ENCODE data around the gene MVK. TPM values are rescaled to one million over a fixed set of nuclear protein-coding genes. Genes with fewer than 3 reads are reported as not detected.
"Not testable (repeated sequence)": the region's sequence is repeated elsewhere in the genome, so short reads cannot be mapped to it uniquely, and the experiment has no call there.

Gene MVK
- total RNA-seq, 2 donors from 2014 or later: 8.6 to 12.2 TPM

DNA sequence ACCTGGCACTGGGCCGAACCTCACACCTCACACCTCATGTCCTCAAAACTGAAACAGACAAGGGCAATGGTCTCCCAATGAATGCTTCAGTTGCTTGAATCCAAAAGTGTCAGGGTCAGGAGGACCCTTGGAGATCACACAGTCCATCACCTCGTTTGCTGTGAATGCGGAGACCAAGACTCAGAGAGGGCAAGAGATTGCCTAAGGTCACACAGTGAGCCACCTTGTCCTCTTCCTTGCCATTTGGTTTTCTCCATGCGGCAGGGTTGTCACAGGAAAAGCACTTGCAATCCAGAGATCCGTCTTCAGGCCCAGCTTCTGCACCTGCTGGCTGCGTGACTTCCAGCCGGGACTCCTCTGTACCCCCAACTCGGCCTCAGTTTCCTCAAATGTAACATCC lies 28.0 kb downstream of the MVK start:
- WGBS, 2 donors: 81 to 90% methylated on average over 8 of the region's 8 CpGs
- Histone ChIP-seq H3K27me3 (no peaks in the 10 kb centered on the region), H3K27ac (no peak overlapping the region), H3K9me3 (no peaks in the 10 kb centered on the region), H3K4me1 (peaks cover 25% of the 10 kb centered on the region), H3K4me3 (no peak overlapping the region), H3K36me3 (replicated peaks in 1 of 2; ENCODE audit: insufficient read depth in 1 of 2, low read depth in 2 of 2) (no peaks in the 10 kb centered on the region)
- intact Hi-C loops (cut with DNase I): no loop called here
- TF ChIP-seq POLR2A (IDR thresholded peaks at IDR 0.05) (no peak), CTCF (IDR thresholded peaks at IDR 0.05) (no peak)
- no peak for ATAC-seq
- DNase-seq: no peak

DNA sequence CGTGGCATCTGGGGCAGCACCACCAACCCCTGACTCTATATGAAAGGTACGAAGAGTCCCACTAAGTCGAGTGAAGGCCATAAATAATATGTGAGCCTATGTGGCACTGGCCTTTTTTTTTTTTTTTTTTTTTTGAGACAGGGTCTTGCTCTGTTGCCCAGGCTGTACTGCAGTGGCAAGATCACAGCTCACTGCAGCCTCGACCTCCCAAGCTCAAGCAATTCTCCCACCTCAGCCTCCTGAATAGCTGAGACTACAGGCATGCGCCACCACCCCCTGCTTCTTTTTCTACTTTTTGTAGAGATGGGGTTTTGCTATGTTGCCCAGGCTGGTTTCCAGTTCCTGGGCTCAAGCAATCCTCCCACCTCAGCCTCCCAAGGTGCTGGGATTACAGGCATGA lies 28.5 kb downstream of the MVK start:
- H3K9me3 ChIP-seq; ATAC-seq; DNase-seq; H3K27me3 ChIP-seq; H3K27ac ChIP-seq; H3K36me3 ChIP-seq (replicated peaks in 1 of 2; ENCODE audit: insufficient read depth in 1 of 2, low read depth in 2 of 2); H3K4me3 ChIP-seq; intact Hi-C loops (cut with DNase I): not testable (repeated sequence)
- 79 to 93% methylated on average over 5 of the region's 5 CpGs for WGBS, 2 donors
- peaks cover 27% of the 10 kb centered on the region for H3K4me1 ChIP-seq

GRCh38 chr12:109604132-109604585 lies 30.6 kb downstream of the MVK start:
- Histone ChIP-seq H3K27ac (no peak overlapping the region), H3K27me3 (no peaks in the 10 kb centered on the region), H3K4me1 (peaks cover 16% of the 10 kb centered on the region), H3K36me3 (replicated peaks in 1 of 2; ENCODE audit: insufficient read depth in 1 of 2, low read depth in 2 of 2) (no peaks in the 10 kb centered on the region), H3K4me3 (no peak overlapping the region), H3K9me3 (no peaks in the 10 kb centered on the region)
- WGBS, 2 donors: 85 to 100% methylated on average over 3 of the region's 3 CpGs
- ATAC-seq (no peak), DNase-seq (no peak)
- TF ChIP-seq CTCF (IDR thresholded peaks at IDR 0.05) (no peak), POLR2A (IDR thresholded peaks at IDR 0.05) (no peak)
- intact Hi-C loops (cut with DNase I): no loop called here

DNA sequence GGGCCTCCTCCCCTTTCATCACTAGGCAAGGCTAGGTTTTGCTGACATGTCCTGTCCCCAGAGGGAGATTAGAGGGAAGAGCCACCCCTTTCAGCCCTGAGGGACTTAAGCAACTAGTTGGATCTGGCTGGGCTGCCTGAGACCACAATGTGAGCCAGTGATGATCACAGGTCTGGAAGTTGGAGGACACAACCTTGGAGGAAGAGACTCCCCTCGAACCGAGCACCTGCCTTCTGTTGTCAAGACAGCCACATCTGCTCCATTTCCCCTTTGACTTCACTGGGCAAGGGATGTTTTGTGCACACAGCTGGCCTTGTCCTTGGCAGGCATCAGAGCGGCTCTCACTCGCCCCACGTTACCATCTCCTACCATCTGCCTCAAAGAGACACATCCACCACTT lies 31.4 kb downstream of the MVK start:
- 63 to 74% methylated on average over 5 of the region's 5 CpGs for WGBS, 2 donors
- Histone ChIP-seq H3K9me3 (no peaks in the 10 kb centered on the region), H3K4me3 (no peak overlapping the region), H3K36me3 (replicated peaks in 1 of 2; ENCODE audit: insufficient read depth in 1 of 2, low read depth in 2 of 2) (no peaks in the 10 kb centered on the region), H3K27me3 (no peaks in the 10 kb centered on the region), H3K4me1 (peaks cover 9% of the 10 kb centered on the region), H3K27ac (no peak overlapping the region)
- intact Hi-C loops (cut with DNase I): no loop called here
- TF ChIP-seq CTCF (IDR thresholded peaks at IDR 0.05) (no peak), POLR2A (IDR thresholded peaks at IDR 0.05) (no peak)
- DNase-seq: no peak
- no peak for ATAC-seq

DNA sequence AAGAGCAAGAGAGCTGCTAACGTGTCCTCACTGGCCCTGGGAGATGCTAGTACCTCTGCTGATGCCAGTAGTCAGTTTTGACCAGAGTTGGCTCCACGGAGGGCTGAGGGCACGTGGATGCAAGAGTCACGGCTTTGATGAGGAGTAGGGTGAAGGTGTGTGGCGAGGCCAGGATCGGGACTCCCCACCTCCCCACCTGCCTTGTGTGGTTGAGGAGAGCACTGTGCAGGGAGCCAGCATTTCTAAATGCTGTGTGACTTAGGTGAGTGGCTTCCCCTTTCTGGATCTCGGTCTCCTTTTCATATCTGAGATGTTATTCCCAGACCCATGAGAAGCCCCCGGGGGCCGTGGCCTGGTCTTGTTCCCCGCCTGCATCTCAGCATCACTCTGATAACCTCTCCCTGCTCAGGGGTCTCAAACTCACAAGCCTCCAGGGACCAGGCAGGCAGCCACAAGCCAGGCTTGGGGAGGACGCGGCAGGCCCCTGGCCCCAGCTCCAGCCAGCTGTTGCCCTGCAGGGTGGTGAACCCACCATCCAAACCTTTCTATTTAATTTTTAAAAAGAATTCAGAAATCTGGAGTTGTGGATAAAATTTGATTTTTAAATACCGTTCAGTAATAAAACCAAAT lies 32.1 kb downstream of the MVK start:
- Histone ChIP-seq H3K27me3 (no peaks in the 10 kb centered on the region), H3K4me3 (no peak overlapping the region), H3K4me1 (peaks cover 5% of the 10 kb centered on the region), H3K36me3 (replicated peaks in 1 of 2; ENCODE audit: insufficient read depth in 1 of 2, low read depth in 2 of 2) (no peaks in the 10 kb centered on the region), H3K27ac (no peak overlapping the region), H3K9me3 (no peaks in the 10 kb centered on the region)
- DNase-seq: no peak
- WGBS, 2 donors: 82 to 85% methylated on average over 13 of the region's 13 CpGs
- TF ChIP-seq POLR2A (IDR thresholded peaks at IDR 0.05): no peak
- no peak for TF ChIP-seq CTCF (IDR thresholded peaks at IDR 0.05)
- intact Hi-C loops (cut with DNase I): no loop called here
- no peak for ATAC-seq

Data from body of pancreas (tissue), 4 donors.